Adrenal gland (tissue), 5 donors: ENCODE measurements around the gene CAMTA1.

Experiments used
- CTCF ChIP-seq, 6 experiments: fragments of 450-650 bp in 4 of 6; fragments of 200-600 bp in 2 of 6; sonication (generic) in 1 of 6; IDR thresholded peaks; 1 replicate in 5 of 6; 2 replicates in 1 of 6; pipeline versions ENCODE4 v1.5.1 to v1.8.0; 2016 to 2021; ENCODE audit warnings: antibody characterized with exemption in 6 of 6, mild to moderate bottlenecking in 2 of 6, moderate library complexity in 1 of 6
- POLR2A ChIP-seq, 2 donors: fragments of 450-650 bp; IDR thresholded peaks; one replicate each; pipeline ENCODE4 v1.6.1; 2017; ENCODE audit warnings: antibody characterized with exemption in 2 of 2, mild to moderate bottlenecking in 2 of 2, moderate library complexity in 1 of 2
- donor health status: DM: no; HTN: no; CAD: no.

- TF ChIP-seq CTCF (IDR thresholded peaks at IDR 0.05): no peak
- no peak for TF ChIP-seq POLR2A (IDR thresholded peaks at IDR 0.05)
These were observed 137.8 kb downstream of the CAMTA1 start for GRCh38 chr1:6923012-6923411.
